Measurements from ENCODE around the gene KRTAP15-1.

Gene KRTAP15-1, protein sequence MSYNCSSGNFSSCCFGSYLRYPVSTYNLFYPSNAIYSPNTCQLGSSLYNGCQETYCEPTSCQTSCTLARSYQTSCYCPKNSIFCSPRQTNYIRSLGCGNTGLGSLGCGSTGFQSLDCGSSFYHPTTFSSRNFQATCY

DNA sequence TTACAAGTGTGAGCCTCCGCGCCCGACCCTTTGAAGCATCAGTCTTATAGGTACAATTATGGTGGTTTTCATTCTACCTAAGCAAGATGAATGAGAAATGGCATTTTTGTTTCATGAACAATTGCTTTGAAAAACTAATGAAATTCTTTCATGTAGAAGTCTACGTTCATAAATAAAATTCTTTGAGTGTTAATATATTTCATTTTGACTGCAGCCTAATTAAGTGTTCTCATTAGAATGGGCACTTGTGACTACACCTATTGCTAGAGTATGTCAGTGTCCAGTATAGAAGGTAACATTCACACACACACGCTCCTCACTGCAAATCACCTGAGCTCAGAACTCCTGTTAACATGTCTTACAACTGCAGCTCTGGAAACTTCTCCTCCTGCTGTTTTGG, at the start of gene KRTAP15-1:
Gene KRTAP15-1 (plus strand): TSS at position 301 of the 400 bp plus-strand sequence. CDS start 53 bp downstream, at position 354.
- DNase-seq (ENCODE audit: low spot score) (no peak), FAIRE-seq (no peak)

DNA sequence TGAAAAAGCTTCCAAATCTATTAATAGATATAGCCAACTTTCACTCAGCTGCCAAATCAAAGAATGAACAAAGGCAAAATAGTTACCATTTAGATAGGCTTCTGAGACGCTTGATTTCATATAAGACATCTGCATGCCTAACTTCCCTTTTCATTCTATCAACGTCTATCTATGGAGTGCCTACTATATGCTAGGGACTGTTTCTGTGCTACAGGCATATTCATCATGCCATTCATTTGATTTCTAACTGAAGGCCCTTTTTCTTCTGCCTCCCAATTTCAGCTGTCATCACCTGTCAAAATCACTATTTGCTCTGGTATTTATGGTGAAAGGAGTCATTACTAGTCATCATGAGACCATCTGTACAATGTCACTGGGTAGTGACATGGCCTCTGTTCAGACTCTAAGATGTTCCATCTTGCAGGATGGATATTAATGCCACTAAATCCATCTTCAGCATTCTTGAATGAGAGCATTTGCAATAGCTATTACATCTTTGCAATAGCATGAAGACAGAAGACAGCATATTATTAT, 48.5 kb upstream of the KRTAP15-1 start:
- DNase-seq (ENCODE audit: low spot score), result no peak
- no peak for FAIRE-seq

DNA sequence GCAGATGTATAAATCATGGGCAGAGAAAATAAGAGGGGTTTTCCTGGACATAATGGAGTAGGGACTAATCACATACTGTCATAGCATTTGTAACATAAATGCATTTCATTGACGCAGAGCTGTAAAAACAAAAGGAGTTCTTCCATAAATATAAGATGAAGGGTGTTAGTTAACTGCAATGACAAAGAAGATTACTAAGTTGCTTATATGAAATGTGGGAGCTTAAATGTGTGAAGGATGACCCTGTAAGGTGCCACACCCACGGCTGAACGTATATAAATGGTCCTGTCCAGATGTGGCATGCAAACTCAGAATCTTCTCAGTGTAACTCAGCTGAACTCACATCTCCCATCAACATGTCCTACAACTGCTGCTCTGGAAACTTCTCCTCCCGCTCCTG, 44.3 kb upstream of the KRTAP15-1 start, which contains the start of gene KRTAP13-1:
Gene KRTAP13-1 (plus strand): TSS at position 301 of the 400 bp plus-strand sequence. CDS start 56 bp downstream, at position 357.
- DNase-seq (ENCODE audit: low spot score) (no peak), FAIRE-seq (no peak)

DNA sequence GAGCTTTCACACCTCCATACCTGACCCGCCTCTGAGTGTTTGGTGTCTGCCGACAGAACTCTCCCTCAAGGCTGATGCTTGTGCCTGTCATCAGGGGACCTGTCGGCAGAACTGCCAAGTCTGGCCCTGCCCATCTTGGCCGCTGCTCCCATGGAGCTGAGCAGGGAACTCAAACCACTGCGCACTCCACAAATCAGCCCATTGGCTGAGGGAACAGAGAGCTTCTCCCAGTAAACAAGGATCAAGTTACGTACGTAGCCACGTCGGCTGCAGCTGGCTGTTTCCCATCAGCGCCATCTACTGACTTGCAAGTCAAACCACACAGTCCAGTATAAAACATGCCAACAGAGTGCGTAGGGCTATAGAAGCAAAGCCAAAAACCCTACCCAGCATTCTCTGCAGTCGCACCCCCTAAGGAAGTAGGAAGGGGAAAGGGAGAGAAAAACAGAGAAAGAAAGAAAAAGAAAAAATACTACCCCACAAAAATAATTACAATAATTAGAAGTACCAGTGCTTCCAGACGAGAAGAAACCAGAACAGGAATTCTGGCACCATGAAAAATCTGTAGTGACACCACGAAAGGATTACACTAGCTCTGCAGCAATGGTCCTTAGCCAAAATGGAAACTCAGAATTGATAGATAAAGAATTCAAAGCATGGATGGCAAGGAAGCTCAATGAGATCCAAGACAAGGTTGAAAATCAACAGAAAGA, 31.1 kb upstream of the KRTAP15-1 start:
- FAIRE-seq, result no peak
- peak; percentile 54 for DNase-seq (ENCODE audit: low spot score)

DNA sequence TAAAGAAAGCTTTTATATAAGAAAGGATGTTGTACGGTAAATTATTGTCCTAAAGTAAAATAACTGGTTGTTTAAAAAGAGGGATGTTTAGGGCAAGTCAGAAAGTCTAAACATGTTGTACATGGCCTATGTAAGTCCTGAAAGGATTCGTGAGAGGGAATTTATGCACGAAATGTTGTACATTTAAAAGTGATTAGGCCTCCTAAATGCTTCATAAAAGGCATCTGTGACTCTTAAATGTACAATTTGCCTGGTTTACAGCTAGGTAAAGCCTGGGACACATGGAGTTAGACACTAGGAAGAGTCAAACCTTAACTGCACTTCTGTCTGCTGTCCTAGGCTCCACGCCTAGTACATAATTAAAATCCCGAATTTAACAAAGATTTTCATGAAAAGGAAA, 24.1 kb upstream of the KRTAP15-1 start:
- FAIRE-seq, result no peak

DNA sequence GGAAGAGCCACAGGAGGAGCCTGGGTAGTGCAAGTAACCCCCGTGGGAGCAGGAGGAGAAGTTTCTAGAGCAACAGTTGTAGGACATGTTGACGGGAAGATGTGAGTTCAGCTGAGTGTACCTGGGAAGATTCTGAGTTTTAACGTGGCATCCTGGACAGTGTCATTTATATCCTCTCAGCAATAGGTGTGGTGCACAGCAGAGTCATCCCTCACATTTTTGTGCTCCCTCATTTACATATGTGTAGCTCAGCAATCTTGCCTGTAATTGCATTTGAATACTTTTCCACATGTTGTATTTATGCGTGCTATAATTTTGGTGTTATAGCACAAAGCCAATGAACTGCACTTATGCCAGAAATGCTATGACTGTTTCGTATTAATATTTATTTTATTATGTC, 14.2 kb upstream of the KRTAP15-1 start, which contains the start of gene KRTAP13-3:
Gene KRTAP13-3 (minus strand): TSS at position 101 of the 400 bp plus-strand sequence. CDS start 14 bp downstream, at position 87.
- FAIRE-seq, result no peak
- no peak for DNase-seq (ENCODE audit: low spot score)

More for the DNA sequence above, 24.1 kb upstream of the KRTAP15-1 start:
- no peak for DNase-seq (ENCODE audit: low spot score)

DNA sequence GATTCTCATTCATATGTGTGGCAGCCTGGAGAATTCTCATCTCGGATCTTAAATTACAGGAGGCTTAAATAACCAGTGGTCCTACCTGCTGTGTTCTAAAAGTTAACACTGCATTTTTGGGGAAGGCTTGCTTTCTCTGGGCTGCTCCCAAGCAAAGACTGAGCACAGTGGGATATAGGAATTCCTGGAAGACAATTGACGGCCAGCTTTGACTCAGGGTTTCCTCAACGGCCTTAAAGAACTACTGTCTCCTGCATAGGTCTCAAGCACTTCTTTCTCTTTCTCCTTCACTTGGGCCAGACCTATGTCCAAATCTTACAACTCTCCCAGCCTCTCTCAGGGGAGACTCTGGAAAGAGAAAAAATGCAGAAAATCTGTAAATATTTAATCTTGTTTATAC, 13.3 kb upstream of the KRTAP15-1 start:
- no peak for FAIRE-seq
- no peak for DNase-seq (ENCODE audit: low spot score)

DNA sequence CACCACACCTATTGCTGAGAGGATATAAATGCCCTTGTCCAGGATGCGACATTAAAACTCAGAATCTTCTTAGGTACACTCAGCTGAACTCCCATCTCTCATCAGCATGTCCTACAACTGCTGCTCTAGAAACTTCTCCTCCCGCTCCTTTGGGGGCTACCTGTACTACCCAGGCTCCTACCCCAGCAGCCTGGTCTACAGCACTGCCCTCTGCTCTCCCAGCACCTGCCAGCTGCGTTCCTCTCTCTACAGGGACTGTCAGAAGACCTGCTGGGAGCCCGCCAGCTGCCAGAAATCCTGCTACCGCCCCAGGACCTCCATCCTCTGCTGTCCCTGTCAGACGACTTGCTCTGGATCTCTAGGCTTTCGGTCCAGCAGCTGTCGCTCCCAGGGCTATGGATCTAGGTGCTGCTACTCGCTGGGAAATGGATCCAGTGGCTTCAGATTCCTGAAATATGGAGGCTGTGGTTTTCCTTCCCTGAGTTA, 9.9 kb upstream of the KRTAP15-1 start, which contains the start of gene KRTAP13-4:
Gene KRTAP13-4 (plus strand): TSS at position 51 of the 486 bp plus-strand sequence. CDS start 56 bp downstream, at position 107.
- no peak for FAIRE-seq
- DNase-seq (ENCODE audit: low spot score), result no peak

DNA sequence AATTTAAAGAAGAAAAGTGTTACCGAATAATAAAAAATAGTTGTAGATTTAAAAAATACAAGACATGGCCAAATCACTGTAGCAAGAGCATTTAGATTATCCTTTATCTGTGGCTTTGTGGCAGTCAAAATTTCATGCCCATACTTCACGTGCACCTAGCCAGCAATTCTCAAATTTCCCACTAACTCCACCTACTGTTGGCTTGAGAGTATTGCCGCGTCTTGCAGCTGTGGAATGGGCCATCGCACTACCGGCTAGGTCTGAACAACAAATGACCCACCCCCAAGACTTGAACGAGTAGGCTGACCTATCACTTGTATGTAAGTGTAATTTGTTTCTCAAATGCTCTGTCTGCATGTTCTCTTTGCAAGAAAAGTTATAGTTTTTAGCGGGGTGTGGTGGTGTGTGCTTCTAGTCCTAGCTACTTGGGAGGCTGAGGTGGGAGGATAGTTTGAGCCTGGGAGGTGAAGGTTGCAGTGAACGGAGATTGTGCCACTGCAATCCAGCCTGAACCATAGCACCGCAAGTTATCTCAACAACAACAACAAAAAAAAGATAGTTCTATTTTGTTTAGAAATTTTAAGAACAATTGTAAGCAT, 5.9 kb upstream of the KRTAP15-1 start:
- DNase-seq (ENCODE audit: low spot score) (no peak), FAIRE-seq (no peak)

DNA sequence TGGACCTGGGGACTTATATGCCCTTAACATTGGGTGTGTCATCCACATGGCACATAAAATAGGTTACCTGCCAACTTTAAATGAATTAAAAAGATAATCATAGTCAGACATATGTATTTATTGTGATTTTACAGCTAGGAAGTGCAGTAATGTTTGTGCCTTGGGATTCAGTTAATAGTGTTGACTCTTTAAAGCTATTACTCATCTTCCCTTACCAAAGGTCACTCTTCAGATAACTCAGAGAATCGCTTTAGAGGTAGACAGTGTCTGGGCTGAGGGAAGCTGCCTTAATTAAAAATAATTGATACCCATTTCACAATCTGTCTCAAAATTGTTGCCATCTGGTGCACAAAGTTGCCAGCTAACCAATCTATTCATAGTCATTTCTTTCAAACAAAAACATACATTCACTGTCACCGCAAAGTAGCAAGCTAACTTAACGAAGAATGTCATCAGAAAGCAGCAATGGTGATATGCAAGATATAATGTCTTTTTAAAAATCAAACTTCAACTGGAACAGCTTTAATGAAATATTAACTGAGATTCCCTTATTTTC, 3.0 kb upstream of the KRTAP15-1 start:
- DNase-seq (ENCODE audit: low spot score) (no peak), FAIRE-seq (no peak)

DNA sequence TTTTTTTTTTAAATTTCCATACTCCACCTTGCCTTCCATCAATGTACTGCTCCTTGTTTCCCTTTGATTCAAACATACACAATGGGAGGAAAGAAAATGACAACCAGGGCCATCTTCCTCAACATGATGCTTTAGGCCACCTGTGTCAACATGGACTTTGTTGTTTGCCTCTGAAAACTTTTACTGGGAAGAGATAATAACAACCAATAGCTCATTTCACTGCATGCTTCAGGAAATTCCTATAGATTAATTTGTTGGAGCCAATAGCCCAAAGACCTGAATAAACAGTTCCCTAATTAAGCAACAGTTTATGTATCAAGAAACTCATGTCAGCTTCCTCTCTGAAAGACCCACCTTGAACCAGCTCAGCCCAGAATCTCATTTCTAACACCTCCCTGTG, 3.2 kb downstream of the KRTAP15-1 start:
- no peak for FAIRE-seq
- DNase-seq (ENCODE audit: low spot score), result no peak

DNA sequence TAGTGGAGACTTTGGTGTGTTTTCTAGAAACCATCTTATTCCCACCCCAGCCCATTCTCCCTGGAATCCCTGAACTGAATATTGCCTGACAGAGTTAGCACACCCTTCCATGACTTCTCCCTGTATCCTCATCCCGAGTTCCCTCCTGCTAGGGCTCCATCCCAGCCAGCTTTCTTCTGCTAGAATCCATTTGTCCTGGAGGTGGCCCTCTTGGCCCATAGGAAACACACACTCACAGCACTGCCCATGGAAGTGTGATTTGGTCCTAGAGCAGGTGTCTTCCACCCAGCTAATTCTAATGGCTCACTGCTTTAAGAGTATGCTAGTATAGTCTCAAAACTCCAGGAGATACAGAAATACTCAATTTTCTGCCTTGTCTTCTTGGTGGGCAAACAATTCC, 4.1 kb downstream of the KRTAP15-1 start:
- FAIRE-seq, result no peak
- no peak for DNase-seq (ENCODE audit: low spot score)

DNA sequence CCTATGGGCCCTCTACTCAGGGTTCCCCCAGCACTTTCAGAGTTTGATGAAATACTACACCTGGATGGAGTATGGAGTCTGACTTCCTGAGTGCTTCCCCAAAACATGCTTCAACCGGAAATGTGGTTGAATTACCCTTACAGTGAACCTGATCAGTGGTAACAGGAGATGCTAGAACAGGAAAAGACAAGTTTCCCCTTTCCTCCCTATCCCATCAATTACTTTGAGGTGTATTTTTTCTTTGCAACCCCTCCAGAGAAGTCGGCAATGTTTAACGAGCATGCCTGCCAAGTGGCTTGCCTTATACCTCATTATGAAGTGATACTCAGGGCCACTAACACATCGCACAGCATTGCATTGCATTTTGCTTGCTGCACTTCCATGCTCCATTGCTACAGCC, 7.0 kb downstream of the KRTAP15-1 start:
- no peak for FAIRE-seq

DNA sequence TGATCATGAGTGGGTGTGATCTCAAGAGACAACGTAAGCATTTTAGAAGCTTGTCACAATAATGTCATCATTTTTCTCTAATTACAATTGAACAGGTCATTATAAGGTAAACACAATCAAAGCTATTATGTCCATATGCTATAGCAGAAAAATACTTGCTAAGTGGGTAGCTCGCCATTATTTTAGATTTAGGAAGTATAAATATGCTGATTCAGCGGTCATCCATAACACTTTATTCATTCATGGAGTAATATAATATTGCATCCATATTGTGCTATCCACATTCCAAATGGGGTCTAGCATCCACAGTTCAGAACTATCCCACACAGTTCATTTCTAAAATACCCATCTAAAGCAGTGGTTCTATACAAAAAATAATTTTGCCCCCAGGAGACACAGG, 8.4 kb downstream of the KRTAP15-1 start:
- no peak for DNase-seq (ENCODE audit: low spot score)
- FAIRE-seq, result no peak

More for the DNA sequence above, 7.0 kb downstream of the KRTAP15-1 start:
- DNase-seq (ENCODE audit: low spot score), result no peak

DNA sequence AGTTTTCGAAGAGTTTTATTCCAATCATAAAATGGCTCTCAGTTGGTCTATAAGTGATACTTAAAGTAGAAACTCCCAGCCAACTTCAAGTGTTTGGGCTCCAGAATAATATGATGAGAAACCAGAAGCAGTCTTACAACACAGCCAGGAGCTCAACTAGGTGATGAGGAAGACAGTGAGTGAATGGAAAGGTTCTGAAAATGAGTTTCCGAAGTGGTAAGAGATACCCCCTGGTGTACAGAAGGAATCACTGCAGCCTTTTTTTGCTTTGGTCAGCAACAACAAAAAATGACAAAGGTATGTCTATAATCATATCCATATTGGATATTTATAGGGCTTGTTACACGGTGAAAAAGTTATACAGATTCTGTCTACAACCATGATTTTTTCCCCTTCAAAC, 23.6 kb downstream of the KRTAP15-1 start:
- FAIRE-seq, result no peak
- peak; percentile 7 for DNase-seq (ENCODE audit: low spot score)

DNA sequence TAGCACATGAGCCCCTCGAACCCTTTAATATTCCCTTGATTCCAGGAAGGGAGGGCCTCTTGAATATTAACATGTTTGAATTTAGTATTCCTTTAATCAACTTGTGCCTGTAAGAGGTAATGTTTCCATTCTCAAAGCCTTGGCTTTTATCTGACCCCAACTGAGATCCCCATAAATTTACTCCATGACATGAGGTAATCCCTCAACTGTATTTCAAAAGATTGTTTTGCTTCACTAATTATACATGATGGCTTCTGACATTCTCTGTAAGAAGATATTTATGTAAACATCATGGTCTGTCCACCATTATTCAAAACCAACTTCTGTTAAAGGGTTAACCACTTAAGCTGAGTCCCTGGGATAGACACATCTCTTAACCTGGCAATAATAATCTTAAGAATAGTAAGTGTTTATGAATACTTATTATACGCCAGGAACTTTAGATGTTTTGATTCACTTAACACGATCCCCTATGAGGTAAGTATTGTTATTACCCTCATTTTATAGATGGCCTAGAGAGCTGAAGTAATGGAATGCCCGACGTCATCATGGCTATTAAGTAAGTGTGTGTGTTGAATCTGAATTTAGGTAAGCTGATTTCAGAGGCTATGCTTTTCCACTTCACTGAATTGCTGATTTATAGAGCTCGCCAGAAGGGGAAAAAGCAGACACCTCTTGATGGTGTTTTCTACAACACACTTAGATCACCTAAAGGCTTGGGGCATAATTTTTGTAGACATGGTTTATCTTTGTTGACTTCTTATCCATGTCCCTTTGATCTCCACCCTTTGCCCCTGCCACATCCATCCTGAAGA, 29.0 kb downstream of the KRTAP15-1 start:
- DNase-seq (ENCODE audit: low spot score), result no peak
- FAIRE-seq, result no peak

DNA sequence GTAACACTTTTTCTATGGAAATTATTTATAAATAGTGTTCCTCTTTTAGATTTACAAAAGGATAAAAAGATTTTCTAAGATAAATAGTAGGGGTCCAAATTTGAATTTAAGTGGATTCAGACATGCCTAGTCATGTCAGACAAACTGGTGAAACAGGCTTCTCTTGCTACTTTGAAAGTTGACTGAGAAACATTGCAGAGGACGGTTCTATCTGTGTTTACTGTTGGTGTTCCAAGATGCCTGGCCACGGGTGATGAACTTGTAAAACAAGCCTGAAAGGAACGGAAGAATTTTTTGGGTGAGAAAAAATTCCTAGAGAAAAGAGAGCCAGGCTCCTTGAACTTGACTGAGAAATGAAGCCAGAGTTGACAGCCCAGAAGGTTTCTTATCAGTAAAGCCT, 37.9 kb downstream of the KRTAP15-1 start:
- FAIRE-seq (no peak), DNase-seq (ENCODE audit: low spot score) (no peak)

DNA sequence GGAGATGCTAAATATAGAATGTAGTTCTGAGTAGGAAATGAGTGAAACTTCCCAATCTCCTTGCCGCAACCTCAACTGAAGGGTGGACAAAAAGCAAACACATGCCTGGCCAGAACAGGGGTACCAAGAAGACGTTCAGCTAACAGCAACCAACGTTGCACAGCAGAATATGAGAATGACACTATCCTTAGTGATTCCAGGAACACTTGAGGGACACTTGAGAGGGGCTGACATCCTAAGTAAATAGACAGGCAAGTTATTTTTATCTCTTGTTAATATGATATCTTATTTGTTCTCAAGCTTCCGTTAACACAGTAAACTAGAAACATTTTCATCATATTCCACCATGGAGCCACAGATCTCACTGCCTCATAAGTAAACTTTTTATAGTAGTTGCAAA, 39.2 kb downstream of the KRTAP15-1 start:
- FAIRE-seq, result no peak
- DNase-seq (ENCODE audit: low spot score), result no peak

DNA sequence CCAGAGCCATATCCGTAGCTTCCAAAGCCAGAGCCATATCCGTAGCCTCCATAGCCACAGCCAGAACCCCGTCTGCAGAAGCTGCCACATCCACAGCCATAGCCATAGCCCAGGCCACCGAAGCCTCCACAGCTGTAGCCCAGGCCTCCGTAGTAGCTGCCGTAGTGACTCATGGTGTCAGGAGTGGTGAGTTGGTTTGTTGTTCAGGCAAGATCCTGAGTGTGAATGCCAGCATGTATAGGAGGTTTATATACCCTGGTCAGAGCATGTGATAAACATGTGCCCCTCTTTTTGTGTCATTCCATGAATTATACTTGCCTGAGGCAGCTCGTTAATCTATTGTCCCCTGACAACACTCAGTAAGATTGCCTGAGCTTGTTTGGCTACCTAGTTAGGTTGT, 40.1 kb downstream of the KRTAP15-1 start, which contains the start of gene KRTAP19-1:
Gene KRTAP19-1 (minus strand): TSS at position 223 of the 400 bp plus-strand sequence. CDS start 50 bp downstream, at position 173.
- DNase-seq (ENCODE audit: low spot score), result no peak
- FAIRE-seq, result no peak

DNA sequence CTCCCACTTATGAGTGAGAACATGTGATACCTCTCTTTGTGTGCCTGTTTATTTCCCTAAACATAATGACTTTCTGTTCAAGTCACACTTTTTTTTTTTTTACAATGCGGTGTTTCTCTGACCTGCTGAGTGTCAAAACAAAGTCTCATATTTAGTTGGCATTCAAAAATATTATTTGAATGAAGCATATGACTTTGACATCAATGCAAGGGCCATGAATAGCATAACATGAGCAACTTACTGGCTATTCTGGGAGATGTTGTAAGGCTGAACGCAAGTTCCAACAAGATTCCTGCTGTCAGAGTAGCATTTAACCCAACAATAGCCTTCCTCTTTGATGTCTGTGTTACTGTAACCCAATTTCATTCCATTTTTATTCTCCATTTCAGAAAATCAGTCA, 42.1 kb downstream of the KRTAP15-1 start:
- no peak for DNase-seq (ENCODE audit: low spot score)
- FAIRE-seq, result no peak

DNA sequence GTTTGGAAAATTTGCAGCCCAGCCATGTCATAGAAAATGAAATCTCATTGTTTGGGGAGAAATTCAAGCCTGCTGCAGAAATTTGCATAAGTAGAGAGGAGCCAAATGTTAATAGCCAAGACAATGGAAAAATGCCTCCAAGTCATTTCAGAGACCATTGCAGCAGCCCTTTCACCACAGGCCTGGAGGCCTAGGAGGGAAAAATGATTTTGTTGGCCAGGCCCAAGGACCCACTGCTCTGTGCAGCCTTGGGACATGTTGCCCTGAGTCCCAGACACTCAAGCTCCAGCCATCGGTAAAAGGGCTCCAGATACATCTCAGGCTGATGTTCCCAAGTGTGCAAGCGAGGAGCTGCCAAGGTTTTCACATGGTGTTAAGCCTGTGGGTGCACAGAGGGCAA, 46.1 kb downstream of the KRTAP15-1 start:
- FAIRE-seq, result no peak
- DNase-seq (ENCODE audit: low spot score), result no peak

Data from RCC 7860 (cell line).